CD4-positive, alpha-beta T cell treated with Interleukin-21 for 1 hour (primary cell): ENCODE data around the gene PCDHGA3.
"Not testable (repeated sequence)": the region's sequence is repeated elsewhere in the genome, so short reads cannot be mapped to it uniquely, and the experiment has no call there.

Source experiments
- DNase-seq: peaks from one replicate; pipeline ENCODE4 v3.0.0-alpha.2; 2020

Gene PCDHGA3

GRCh38 chr5:141383345-141383744 is 39.7 kb downstream of the PCDHGA3 start:
- no peak for DNase-seq

- no peak for DNase-seq
Measured at GRCh38 chr5:141384471-141385267, 41.0 kb downstream of the PCDHGA3 start.

GRCh38 chr5:141387557-141388311 is 44.1 kb downstream of the PCDHGA3 start, which contains the start of gene PCDHGB4:
TSS of gene PCDHGB4 (plus strand) at chr5:141387698. CDS start at chr5:141387885, 187 bp downstream.
- DNase-seq, result peak; percentile 28

- DNase-seq, result no peak
Measured at GRCh38 chr5:141388661-141389060, 45.0 kb downstream of the PCDHGA3 start.

- no peak for DNase-seq
Measured at GRCh38 chr5:141389153-141390042, 45.8 kb downstream of the PCDHGA3 start.

GRCh38 chr5:141392429-141393198 is 49.0 kb downstream of the PCDHGA3 start, which contains the start of gene PCDHGA8:
TSS of gene PCDHGA8 (plus strand) at chr5:141392633. CDS start at chr5:141392814, 181 bp downstream.
- no peak for DNase-seq

GRCh38 chr5:141393267-141393666 is 49.6 kb downstream of the PCDHGA3 start:
- DNase-seq, result no peak

- DNase-seq, result not testable (repeated sequence)
Measured at GRCh38 chr5:141394401-141395187, 51.0 kb downstream of the PCDHGA3 start.
